HG03469 (cell line): Measurements from ENCODE around the gene DPH6.
A peak's percentile ranks its signal among the peaks of the same experiment; 100 is the strongest.
"Not testable (repeated sequence)": the region's sequence is repeated elsewhere in the genome, so short reads cannot be mapped to it uniquely, and the experiment has no call there.

ENCODE experiments used
- ATAC-seq: cut with Tn5 transposase; IDR thresholded peaks from one replicate; pipeline ENCODE4 v1.9.1; 2021; ENCODE audit warnings: mild to moderate bottlenecking, moderate library complexity, moderate number of reproducible peaks; ENCODE audit not compliant: unreplicated experiment

Gene DPH6

GRCh38 chr15:35545824-35546510 lies at the start of gene DPH6:
TSS of gene DPH6 (minus strand) at chr15:35546165. CDS start at chr15:35546141, 24 bp downstream.
- ATAC-seq, result peak; percentile 77

GRCh38 chr15:35595656-35596055 lies 49.7 kb upstream of the DPH6 start:
- no peak for ATAC-seq

GRCh38 chr15:35591987-35592386 lies 46.0 kb upstream of the DPH6 start:
- ATAC-seq, result not testable (repeated sequence)

- ATAC-seq, result no peak
Observed at GRCh38 chr15:35583863-35584528, 38.0 kb upstream of the DPH6 start.

GRCh38 chr15:35580606-35581005 lies 34.6 kb upstream of the DPH6 start:
- no peak for ATAC-seq

GRCh38 chr15:35567392-35567791 lies 21.4 kb upstream of the DPH6 start:
- no peak for ATAC-seq

GRCh38 chr15:35566991-35567390 lies 21.0 kb upstream of the DPH6 start:
- no peak for ATAC-seq

GRCh38 chr15:35565901-35566300 lies 19.9 kb upstream of the DPH6 start:
- no peak for ATAC-seq

GRCh38 chr15:35562641-35563040 lies 16.7 kb upstream of the DPH6 start:
- ATAC-seq, result no peak

- no peak for ATAC-seq
Observed at GRCh38 chr15:35561308-35561707, 15.3 kb upstream of the DPH6 start.

GRCh38 chr15:35560870-35561269 lies 14.9 kb upstream of the DPH6 start:
- ATAC-seq, result no peak

- no peak for ATAC-seq
Observed at GRCh38 chr15:35560258-35560657, 14.3 kb upstream of the DPH6 start.

- no peak for ATAC-seq
Observed at GRCh38 chr15:35559683-35560082, 13.7 kb upstream of the DPH6 start.

GRCh38 chr15:35557544-35557943 lies 11.6 kb upstream of the DPH6 start:
- no peak for ATAC-seq

- no peak for ATAC-seq
Observed at GRCh38 chr15:35557012-35557411, 11.0 kb upstream of the DPH6 start.

- ATAC-seq, result no peak
Observed at GRCh38 chr15:35555244-35555643, 9.3 kb upstream of the DPH6 start.

GRCh38 chr15:35550957-35551356 lies 5.0 kb upstream of the DPH6 start:
- no peak for ATAC-seq

- no peak for ATAC-seq
Observed at GRCh38 chr15:35549567-35549966, 3.6 kb upstream of the DPH6 start.

- ATAC-seq, result no peak
Observed at GRCh38 chr15:35548435-35548834, 2.5 kb upstream of the DPH6 start.

- ATAC-seq, result no peak
Observed at GRCh38 chr15:35547775-35548364, 1.9 kb upstream of the DPH6 start.

- no peak for ATAC-seq
Observed at GRCh38 chr15:35546511-35547381, 781 bp upstream of the DPH6 start.
